Lower leg skin (tissue), 3 donors: ENCODE measurements around the gene AFAP1L2.

Experiments
- CTCF ChIP-seq, 3 donors: fragments of 450-650 bp; IDR thresholded peaks; one replicate each; pipeline ENCODE4 v1.5.1; 2016; ENCODE audit warnings: antibody characterized with exemption in 3 of 3, mild to moderate bottlenecking in 3 of 3, moderate library complexity in 2 of 3
- POLR2A ChIP-seq, 2 donors: fragments of 450-650 bp; IDR thresholded peaks; one replicate each; pipeline ENCODE4 v1.6.1; 2016 to 2017; ENCODE audit warnings: antibody characterized with exemption in 2 of 2, mild to moderate bottlenecking in 1 of 2, moderate library complexity in 1 of 2

- TF ChIP-seq POLR2A (IDR thresholded peaks at IDR 0.05), result no peak
- TF ChIP-seq CTCF (IDR thresholded peaks at IDR 0.05), result no peak
These were observed 149.1 kb downstream of the AFAP1L2 start for GRCh38 chr10:114255227-114255626.
